GM12875 (cell line): ENCODE data around the gene OR51E2.

Experiments used
- H3K4me3 ChIP-seq: one replicate; pipeline ENCODE4 v1.5.1; 2011; ENCODE audit warnings: low read depth, low read length, control low read depth
- TF ChIP-seq, protein P1 (sequence below): IDR thresholded peaks from 2 replicates; pipeline ENCODE4 v1.5.1; 2011; ENCODE audit warnings: low read depth, mild to moderate bottlenecking, control low read depth, inconsistent platforms, low read length, moderate library complexity, borderline replicate concordance; ENCODE audit not compliant: insufficient read depth

OR51E2 gene

DNA sequence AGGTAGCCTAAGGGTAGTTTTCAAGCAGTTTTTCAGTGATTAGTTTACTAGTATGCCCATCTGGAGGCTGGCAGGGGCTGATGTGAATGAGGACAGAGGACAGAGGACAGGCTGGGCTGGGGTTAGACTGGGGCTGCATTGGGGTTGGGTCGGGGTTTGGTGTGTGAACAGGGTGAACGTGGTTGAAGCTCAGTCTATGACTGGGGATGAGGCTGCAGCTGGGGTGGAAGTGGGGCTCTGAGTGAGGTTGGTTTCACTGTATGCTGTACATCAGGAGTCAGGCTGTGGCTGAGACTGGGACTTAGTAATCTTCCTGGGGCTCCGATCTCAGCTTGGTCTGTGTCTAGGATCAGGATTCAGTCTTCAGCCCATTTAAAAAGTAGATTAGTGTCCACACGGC, 53.4 kb downstream of the OR51E2 start:
- no peak overlapping the region for H3K4me3 ChIP-seq
- TF ChIP-seq, protein P1, sequence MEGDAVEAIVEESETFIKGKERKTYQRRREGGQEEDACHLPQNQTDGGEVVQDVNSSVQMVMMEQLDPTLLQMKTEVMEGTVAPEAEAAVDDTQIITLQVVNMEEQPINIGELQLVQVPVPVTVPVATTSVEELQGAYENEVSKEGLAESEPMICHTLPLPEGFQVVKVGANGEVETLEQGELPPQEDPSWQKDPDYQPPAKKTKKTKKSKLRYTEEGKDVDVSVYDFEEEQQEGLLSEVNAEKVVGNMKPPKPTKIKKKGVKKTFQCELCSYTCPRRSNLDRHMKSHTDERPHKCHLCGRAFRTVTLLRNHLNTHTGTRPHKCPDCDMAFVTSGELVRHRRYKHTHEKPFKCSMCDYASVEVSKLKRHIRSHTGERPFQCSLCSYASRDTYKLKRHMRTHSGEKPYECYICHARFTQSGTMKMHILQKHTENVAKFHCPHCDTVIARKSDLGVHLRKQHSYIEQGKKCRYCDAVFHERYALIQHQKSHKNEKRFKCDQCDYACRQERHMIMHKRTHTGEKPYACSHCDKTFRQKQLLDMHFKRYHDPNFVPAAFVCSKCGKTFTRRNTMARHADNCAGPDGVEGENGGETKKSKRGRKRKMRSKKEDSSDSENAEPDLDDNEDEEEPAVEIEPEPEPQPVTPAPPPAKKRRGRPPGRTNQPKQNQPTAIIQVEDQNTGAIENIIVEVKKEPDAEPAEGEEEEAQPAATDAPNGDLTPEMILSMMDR = no peak

- TF ChIP-seq, protein P1 = no peak
- no peak within 1 kb of the TSS for H3K4me3 ChIP-seq
These were observed 54.0 kb downstream of the OR51E2 start, which contains the start of gene OR51E1 for GRCh38 chr11:4643682-4644081. OR51E1 (plus strand) TSS chr11:4643982; CDS start chr11:4652527, 8,545 bp downstream.

- TF ChIP-seq, protein P1 = no peak
- no peak overlapping the region for H3K4me3 ChIP-seq
These were observed 54.6 kb downstream of the OR51E2 start for GRCh38 chr11:4643076-4643475.

GRCh38 chr11:4642043-4642442, 55.6 kb downstream of the OR51E2 start:
- TF ChIP-seq, protein P1 = no peak
- H3K4me3 ChIP-seq = no peak overlapping the region

DNA sequence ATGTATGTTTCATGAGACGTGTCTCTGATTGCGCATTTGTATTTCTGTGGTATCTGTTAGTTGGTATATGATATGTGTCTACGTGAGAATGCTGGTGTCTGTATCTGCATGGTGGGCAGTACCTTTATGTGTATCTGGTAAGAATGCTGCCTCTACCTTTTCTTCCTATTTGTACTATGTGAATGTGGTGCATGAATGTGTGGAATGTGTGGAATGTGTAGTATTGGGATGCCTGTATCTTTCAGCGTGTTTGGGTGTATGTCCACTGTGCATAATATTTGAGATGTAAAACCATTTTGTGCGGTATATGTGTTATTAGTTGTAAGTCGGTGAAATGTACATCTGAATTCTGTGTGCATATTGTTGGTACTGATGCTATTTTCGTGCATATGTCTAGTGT, 56.2 kb downstream of the OR51E2 start:
- no peak overlapping the region for H3K4me3 ChIP-seq
- TF ChIP-seq, protein P1 = no peak

- no peak overlapping the region for H3K4me3 ChIP-seq
- TF ChIP-seq, protein P1 = no peak
These were observed 57.7 kb downstream of the OR51E2 start for GRCh38 chr11:4639931-4640330.

- H3K4me3 ChIP-seq = no peak overlapping the region
- TF ChIP-seq, protein P1 = no peak
These were observed 60.0 kb downstream of the OR51E2 start for GRCh38 chr11:4637662-4638047.
